Bronchial epithelial cell (primary cell): ENCODE data around the gene DRC1. TPM values are rescaled to one million over a fixed set of nuclear protein-coding genes. Genes with fewer than 3 reads are reported as not detected.
"Not testable (repeated sequence)": the region's sequence is repeated elsewhere in the genome, so short reads cannot be mapped to it uniquely, and the experiment has no call there.

Source experiments
- DNase-seq: peaks from one replicate; pipeline ENCODE4 v3.0.0-alpha.2; 2010; ENCODE audit warnings: low read depth
- FAIRE-seq: peaks from 2 replicates; lab custom pipeline; 2011; peaks lifted over from hg19 to GRCh38; lab: Jason Lieb, UNC
- H3K27me3 ChIP-seq: 2 replicates; pipeline ENCODE4 v1.5.1; 2011; ENCODE audit warnings: low read length; ENCODE audit not compliant: control insufficient read depth, insufficient read depth
- H3K36me3 ChIP-seq: 2 replicates; pipeline ENCODE4 v1.5.1; 2011; ENCODE audit warnings: low read length; ENCODE audit not compliant: control insufficient read depth, insufficient read depth
- H3K4me3 ChIP-seq: 2 replicates; pipeline ENCODE4 v1.5.1; 2011; ENCODE audit warnings: mild to moderate bottlenecking, low read depth, low read length, control low read depth
- total RNA-seq: library from RNA; depleted of rRNA; stranded (reverse); fragments of >200 nt; gene quantifications from 2 replicates; pipeline ENCODE4 v1.2.1, GENCODE V29; 2014
- TF ChIP-seq, protein P1 (sequence below): IDR thresholded peaks from 2 replicates; pipeline ENCODE4 v1.5.1; 2011; ENCODE audit warnings: mild to moderate bottlenecking, moderate library complexity, low read length, control low read depth, inconsistent platforms; ENCODE audit not compliant: insufficient read depth, severe bottlenecking

DRC1 gene
- total RNA-seq, 1 donor from 2014 or later = not detected

DNA sequence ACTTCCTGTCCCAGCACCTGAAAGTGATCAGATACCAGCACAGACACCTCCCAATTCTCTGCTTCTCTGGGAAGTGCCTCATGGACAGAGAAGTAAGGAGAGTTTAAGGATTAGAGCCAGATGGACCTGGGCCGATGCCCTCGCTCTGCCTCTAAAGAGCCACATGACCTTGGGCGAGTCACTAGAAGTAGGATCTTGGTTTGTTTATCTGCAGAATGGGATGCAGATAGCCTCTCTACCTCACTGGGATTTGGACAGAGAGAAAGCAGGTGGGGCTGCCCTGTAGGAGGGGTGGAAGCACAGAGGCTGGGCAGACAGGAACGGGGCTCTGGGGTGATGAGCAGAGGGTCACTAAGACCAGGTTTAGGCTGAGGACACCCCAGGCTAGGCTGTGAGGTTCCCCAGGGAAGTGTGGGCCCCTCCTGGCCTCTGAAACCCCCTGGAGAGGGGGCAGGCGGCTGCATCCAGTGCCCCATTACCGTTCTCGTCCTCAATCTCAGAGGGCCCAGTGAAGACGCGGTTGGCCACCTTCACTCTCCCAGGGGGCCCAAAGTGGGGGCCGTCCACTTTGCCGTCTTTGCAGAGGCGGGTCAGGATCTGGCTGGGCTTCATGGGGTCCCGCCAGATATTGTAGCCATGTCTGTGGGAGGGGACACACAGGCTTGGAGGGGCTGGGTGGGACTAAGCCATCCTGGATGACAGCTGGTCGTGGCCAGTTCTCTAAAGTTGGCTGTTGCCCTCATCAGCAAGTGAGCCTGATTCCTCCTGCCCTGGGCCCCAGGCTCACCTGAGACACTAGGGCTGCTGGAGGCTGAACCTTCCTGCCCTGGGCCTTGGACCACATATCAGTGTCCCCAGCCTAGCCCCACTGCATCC is 62.9 kb downstream of the DRC1 start:
- Histone ChIP-seq H3K36me3 (no peaks in the 10 kb centered on the region), H3K27me3 (no peaks in the 10 kb centered on the region), H3K4me3 (no peak overlapping the region)
- FAIRE-seq = no peak
- DNase-seq = no peak
- TF ChIP-seq, protein P1, sequence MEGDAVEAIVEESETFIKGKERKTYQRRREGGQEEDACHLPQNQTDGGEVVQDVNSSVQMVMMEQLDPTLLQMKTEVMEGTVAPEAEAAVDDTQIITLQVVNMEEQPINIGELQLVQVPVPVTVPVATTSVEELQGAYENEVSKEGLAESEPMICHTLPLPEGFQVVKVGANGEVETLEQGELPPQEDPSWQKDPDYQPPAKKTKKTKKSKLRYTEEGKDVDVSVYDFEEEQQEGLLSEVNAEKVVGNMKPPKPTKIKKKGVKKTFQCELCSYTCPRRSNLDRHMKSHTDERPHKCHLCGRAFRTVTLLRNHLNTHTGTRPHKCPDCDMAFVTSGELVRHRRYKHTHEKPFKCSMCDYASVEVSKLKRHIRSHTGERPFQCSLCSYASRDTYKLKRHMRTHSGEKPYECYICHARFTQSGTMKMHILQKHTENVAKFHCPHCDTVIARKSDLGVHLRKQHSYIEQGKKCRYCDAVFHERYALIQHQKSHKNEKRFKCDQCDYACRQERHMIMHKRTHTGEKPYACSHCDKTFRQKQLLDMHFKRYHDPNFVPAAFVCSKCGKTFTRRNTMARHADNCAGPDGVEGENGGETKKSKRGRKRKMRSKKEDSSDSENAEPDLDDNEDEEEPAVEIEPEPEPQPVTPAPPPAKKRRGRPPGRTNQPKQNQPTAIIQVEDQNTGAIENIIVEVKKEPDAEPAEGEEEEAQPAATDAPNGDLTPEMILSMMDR = no peak

DNA sequence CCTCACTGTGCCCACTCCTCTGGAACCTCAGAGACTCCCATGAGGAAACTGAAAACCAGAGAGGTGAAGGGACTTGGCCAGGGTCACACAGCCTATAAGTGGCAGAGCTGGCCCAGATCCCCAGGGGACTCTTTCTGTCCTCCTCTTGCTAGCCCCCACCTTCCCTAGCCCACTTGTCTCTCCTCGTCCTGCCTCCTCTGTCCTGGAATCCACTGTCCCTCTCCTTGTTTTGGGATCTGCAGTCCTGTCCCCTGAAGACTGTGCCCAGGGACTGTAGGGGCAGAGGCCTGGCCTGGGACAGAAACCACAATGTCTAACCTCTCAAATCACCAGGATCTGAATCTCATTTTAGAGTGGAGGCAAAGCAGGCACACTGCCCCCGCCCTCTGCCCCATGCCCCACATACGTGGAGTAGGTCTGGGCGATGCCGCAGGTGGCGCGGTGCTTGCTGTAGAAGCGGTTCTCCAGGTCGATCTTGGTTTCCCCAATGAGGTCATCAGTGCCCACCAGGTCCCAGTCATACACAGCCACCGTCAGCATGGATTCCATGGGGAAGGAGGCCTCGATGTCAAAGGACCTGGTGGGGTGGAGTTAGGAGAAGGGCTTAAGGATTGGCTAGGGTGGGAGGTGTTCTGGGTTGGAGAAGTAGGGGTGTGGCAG is 63.7 kb downstream of the DRC1 start:
- Histone ChIP-seq H3K4me3 (no peak overlapping the region), H3K36me3 (no peaks in the 10 kb centered on the region), H3K27me3 (no peaks in the 10 kb centered on the region)
- no peak for FAIRE-seq
- DNase-seq = no peak
- TF ChIP-seq, protein P1 = no peak

- TF ChIP-seq, protein P1 = no peak
- no peak overlapping the region for H3K4me3 ChIP-seq
- FAIRE-seq (no peak), DNase-seq (no peak)
- H3K27me3 ChIP-seq = no peaks in the 10 kb centered on the region
- H3K36me3 ChIP-seq = no peaks in the 10 kb centered on the region
These were observed 64.3 kb downstream of the DRC1 start for GRCh38 chr2:26465981-26466471.

- no peak overlapping the region for H3K4me3 ChIP-seq
- TF ChIP-seq, protein P1 = no peak
- no peak for DNase-seq
- H3K27me3 ChIP-seq = no peaks in the 10 kb centered on the region
- no peak for FAIRE-seq
- H3K36me3 ChIP-seq = no peaks in the 10 kb centered on the region
These were observed 65.1 kb downstream of the DRC1 start for GRCh38 chr2:26466662-26467310.

DNA sequence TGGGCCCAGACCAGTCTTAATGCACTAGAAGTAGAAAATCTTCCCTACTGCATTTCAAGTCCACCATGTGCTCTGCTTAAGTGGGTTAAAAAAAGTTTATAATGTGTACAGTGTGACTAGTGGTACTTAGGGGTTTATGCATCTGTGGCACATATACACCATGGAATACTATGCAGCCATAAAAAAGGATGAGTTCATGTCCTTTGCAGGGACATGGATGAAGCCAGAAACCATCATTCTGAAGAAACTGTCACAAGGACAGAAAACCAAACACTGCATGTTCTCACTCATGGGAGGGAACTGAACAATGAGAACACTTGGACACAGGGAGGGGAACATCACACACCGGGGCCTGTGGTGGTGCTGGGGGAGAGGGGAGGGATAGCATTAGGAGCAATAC is 66.8 kb downstream of the DRC1 start:
- DNase-seq, FAIRE-seq, H3K27me3 ChIP-seq, H3K4me3 ChIP-seq, H3K36me3 ChIP-seq: not testable (repeated sequence)
